Inflammatory macrophage treated with lipopolysaccharide for 4 hours (primary cell): ENCODE data around the gene PRPF39.
"Not testable (repeated sequence)": the region's sequence is repeated elsewhere in the genome, so short reads cannot be mapped to it uniquely, and the experiment has no call there.

Source experiments
- DNase-seq: peaks from one replicate; pipeline ENCODE4 v3.0.0-alpha.2; 2020

Gene PRPF39, protein sequence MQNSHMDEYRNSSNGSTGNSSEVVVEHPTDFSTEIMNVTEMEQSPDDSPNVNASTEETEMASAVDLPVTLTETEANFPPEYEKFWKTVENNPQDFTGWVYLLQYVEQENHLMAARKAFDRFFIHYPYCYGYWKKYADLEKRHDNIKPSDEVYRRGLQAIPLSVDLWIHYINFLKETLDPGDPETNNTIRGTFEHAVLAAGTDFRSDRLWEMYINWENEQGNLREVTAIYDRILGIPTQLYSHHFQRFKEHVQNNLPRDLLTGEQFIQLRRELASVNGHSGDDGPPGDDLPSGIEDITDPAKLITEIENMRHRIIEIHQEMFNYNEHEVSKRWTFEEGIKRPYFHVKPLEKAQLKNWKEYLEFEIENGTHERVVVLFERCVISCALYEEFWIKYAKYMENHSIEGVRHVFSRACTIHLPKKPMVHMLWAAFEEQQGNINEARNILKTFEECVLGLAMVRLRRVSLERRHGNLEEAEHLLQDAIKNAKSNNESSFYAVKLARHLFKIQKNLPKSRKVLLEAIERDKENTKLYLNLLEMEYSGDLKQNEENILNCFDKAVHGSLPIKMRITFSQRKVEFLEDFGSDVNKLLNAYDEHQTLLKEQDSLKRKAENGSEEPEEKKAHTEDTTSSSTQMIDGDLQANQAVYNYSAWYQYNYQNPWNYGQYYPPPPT

DNA sequence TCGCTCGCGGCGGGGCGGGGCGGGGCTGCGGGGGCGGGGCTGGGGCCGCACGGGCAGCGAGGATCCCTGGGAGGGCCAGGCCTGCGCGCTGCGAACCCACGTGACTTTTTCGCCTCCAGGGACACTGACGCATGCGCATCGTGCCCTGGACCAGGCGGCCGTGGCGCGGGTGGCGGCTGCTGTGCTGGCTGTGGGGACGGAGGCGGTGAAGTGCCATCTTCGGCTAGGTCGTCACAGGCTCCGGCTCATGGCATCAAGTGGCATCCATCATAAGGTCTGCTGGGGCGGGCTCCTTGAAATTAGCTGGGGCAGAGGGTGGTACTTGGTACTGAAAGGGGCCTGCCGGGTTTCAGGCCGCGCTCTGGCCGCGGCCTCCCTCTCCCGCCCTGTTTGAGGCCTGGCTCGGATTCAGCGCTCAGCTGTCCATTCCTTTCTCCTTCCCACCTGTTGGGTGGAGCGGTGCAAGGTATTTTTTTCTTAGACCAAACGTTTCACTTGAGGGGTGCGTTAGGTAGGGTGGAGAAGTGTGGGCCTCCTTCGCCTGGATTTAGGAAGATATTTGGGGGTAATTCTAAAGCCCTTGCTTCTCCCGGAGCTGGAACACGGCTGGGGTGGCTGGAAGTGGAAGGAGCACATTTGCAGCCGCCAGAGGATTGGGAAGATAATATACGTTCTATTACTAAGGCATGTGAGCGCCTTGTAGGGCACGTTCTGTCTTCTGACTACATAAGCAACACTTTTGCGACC is at the start of gene PRPF39:
PRPF39 (plus strand) TSS at position 141 of the 747 bp plus-strand sequence. CDS start 11,124 bp downstream, outside the sequence.
- DNase-seq = peak; percentile 94

DNA sequence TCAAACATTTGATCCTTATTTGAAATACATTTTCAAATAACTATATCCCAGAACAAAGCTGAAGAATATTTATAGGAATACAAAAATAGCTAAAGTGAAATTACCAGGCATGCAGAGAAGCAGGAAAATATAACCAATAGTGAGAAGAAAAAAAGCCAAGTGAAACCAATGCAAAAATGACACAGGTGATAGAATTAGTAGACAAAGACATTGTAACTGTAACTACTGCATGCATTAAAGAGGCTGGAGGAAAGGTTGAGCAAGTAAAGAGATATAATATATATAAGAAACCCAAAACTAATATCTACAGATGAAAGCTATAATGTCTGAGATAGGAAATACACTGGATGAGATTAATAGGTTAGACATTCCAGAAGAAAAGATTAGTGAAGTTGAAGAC is 49.2 kb upstream of the PRPF39 start:
- DNase-seq = no peak

DNA sequence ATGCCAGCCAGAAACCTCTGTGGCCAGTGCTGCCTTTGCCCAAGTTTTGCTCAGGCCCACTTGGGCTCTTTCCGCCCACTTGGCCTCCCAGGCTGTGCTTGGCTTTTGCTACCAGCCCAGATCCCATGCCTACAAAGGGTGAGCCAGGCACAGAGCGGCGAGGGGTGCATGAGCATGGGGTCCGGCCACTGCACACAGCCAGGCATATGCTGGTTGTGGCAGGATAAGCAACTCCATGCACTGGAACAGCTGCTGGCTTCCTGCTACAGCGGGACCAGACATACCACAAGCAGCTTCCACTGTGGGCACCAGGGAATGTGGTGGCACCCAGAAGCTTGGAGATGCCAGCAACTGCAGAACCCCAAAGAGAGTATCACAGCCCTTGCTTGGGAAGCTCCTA is 45.7 kb upstream of the PRPF39 start:
- no peak for DNase-seq

DNA sequence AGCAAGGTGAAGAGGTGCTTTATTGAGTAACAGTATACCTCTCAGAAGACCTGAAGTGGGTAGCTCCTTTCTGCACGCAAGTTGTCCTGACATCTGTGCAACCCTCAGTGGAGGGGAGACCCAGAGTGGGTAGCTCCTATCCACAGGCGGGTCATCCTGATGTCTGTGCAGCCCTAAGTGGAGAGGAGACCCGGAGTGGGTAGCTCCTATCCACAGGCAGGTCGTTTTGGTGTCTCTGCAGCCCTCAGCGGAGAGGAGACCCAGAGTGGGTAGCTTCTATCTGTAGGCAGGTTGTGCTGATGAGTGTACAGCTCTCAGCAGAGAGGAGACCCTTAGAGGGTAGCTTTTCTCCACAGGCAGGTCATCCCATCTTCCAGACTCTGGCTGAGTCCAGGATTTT is 45.1 kb upstream of the PRPF39 start:
- DNase-seq = no peak

DNA sequence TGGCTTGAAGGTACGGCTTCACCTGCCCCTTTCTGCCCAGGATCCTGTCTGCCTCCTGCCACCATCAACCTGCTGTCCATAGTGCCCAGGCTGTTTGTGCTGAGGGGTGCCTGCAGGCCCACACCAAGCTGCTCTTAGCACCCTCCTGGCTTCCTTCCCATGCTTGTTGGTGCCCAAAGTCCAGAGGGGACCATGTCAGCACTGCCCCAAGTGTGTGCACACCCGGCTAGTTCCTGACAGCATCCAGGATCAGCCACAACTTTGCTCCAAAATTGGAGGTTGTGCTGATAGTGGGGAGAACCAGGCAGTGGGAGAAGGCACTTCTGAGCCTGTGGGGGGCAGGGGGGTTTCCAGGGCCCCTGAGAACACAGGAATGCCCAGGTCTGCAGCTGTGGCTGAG is 44.5 kb upstream of the PRPF39 start:
- DNase-seq = no peak

DNA sequence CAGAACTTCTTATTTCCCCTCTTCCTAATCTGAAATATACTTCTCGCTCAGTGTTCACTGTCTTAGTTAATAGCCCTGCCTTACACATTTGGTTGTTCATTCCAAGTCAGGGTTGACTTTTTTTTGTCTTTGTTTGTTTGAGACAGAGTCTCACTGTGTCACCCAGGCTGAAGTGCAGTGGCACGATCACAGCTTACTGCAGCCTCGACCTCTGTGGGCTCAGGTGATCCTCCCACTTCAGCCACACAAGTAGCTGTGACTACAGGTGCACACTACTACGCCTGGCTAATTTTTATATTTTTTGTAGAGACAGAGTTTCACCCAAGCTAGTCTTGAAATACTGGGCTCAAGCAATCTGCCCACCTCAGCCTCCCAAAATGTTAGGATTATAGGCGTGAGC is 42.3 kb upstream of the PRPF39 start:
- DNase-seq = no peak

DNA sequence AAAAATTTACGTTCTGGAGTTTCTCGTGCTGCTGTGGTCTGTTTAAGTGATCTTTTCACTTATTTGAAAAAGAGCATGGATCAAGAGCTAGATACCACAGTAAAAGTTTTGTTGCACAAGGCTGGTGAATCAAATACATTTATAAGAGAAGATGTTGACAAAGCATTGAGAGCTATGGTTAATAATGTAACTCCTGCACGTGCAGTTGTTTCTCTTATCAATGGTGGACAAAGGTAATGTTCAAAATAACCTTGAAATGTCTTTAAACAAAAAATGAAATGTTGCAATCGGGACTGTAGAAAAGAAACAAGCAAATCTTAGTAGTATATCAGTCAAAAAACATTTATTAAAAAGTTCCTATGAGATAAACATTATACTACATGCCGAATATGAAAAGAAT is 39.3 kb upstream of the PRPF39 start:
- DNase-seq = no peak

DNA sequence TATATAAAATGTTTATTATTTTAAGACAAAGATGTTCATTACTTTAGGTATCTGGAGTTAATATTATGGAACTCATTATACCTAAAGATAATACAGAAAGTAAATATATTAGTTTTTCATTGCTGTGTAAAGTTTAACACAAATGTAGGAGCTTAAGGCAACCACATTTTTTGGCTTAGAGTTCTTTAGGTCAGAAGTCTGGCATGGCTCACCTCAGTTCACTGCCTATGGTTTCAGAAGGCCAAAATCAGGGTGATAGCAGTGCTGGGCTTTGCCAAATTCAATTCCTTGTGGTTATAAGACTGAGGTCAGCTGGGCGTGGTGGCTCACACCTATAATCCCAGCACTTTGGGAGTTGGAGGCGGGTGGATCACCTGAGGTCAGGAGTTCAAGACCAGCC is 35.5 kb upstream of the PRPF39 start:
- DNase-seq = no peak

DNA sequence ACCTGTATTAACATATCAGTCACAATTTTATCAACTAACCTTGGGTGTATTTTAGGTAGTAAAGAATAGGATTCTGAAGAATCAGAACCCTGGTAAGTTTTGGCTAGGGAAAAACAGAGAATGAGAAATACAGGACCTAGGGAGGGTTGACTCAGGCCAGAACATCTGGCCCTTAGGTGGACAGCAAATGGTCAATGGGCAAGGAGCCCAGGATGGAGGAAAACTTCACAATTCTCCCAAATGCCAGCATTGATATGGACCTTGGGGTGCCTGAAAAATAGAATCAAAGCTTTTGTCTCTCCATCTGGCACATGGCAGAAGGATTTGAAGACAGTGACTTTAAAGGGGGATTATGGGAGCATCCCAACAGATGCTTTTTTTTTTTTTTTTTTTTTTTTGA is 32.7 kb upstream of the PRPF39 start:
- DNase-seq = no peak

DNA sequence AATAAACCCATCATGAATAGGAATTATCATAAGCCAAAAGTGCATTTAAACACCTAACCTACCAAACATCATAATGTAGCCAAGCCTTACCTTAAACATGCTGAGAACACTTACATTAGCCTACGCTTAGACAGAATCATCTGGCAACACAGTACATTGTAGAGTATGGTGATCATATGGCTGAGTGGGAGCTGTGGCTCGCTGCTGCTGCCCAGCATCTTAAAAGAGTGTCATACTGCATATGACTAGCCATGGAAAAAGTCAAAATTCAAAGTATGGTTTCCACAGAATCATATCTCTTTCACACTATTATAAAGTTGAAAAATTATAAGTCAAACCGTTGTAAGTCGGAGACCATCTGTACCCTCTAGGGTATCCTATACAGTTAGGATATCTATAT is 32.0 kb upstream of the PRPF39 start:
- no peak for DNase-seq

DNA sequence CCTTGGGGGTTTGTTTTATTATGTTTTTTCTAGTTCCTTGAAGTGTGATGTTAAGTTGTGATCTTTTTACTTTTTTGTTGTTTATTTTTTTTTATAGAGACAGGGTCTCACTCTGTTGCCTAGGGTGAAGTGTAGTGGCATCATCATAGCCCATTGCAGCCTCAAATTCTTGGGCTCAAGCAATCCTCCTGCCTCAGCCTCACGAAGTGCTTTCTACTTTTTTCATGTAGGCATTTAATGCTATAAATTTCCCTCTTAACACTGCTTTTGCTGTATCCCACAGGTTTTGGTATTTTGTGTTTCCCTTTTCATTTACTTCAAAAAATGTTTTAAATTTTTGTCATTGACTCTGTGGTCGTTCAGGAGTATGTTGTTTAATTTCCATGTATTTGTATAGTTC is 26.6 kb upstream of the PRPF39 start:
- no peak for DNase-seq

DNA sequence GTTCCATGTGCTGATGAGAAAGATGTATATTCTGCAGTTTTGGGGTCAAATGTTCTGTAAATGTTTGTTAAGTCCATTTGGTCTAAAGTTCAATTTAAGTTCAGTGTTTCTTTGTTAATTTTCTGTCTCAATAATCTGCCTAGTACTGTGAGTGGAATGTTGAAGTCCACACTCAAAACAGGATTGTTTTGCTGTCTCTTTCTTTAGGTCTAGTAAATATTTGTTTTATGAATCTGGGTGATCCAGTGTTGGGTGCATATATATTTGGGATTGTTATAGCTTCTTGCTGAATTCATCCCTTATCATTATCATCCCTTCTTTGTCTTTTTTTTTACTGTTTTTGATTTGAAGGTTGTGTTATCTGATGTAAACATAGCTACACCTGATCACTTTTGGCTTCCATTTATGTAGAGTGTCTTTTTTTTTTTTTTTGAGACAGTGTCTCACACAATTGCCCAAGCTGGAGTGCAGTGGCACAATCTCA is 26.0 kb upstream of the PRPF39 start:
- no peak for DNase-seq

DNA sequence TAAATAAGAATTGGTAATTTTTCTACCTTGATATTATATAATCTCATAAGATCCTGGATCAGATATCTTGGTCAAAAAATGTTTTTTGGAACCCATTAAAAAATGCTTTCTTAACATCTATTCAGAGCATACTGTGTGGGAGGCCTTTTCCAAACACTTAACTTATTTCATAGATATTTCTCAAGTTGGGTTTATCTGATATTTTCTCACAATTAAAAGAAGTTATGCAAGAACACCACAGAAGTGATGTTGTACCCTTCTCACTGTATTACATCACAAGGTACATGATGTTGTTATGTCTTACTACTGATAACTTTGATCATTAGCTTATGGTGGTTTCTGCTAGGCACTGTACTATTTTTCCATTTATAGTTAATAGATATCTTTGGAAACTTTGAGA is 23.4 kb upstream of the PRPF39 start:
- DNase-seq = peak; percentile 63

DNA sequence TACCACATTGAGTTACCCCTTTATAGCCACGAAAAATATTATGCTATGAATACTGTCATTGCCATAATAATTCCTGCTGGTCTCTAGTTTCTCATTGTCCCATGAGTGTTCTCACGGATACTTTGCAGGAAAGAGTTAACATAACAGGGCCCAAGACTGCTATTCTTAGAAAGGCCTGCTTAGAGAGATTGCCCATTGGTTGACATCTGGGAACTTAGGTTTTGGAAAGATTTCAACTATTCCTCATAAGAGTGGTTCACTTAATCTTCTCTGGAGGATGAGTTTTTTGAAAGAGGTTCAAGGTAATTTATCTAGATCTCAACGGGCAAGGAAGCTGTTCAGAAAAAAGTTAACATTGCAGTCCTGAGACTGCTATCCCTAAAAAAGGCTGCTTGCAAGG is 18.4 kb upstream of the PRPF39 start:
- DNase-seq = no peak

DNA sequence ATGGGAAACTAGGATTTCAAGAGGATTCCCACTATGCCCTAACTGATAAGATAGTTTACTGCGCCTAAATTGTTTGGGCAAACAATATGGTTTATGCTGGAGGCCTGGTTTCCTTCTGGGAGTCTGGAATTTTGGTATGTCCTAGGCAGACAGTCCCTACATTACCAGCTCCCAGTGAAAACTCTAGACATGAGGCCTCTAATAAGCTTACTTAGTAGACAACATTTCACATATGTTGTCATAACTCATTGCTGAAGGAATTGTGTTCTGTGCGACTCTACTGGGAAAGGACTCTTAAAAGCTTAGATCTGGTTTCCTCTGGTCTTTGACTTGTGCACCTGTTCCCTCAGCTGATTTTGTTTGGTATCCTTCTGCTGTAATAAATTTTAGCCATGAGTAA is 18.0 kb upstream of the PRPF39 start:
- DNase-seq = no peak

DNA sequence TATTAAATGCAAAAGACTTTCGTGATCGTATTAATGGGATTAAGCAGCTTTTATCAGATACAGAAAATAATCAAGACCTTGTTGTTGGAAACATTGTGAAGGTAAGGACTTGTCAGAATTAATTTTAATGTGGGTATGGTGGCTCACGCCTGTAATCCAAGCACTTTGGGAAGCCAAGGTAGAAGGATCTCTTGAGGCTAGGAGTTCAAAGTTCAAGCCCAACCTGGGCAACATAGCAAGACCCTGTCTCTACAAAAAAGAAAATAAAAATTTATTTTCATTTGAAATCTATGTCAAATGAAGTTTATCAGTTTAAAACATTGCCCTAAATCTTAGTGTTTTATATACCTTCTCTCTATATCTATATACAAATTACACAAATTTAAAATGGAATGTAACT is 17.2 kb upstream of the PRPF39 start:
- no peak for DNase-seq

DNA sequence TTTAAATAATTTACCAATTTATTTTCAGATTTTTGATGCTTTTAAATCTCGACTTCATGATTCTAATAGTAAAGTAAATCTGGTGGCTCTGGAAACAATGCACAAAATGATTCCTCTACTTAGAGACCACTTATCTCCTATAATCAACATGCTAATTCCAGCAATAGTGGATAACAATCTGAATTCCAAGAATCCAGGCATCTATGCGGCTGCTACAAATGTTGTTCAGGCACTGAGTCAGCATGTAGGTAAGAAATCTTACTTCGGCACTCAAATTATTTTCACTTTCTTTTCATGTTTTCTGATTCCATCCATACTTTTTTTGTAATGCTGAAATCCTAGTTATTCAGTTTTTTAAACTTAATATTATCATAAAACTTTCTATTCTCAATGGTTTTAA is 15.5 kb upstream of the PRPF39 start:
- no peak for DNase-seq

DNA sequence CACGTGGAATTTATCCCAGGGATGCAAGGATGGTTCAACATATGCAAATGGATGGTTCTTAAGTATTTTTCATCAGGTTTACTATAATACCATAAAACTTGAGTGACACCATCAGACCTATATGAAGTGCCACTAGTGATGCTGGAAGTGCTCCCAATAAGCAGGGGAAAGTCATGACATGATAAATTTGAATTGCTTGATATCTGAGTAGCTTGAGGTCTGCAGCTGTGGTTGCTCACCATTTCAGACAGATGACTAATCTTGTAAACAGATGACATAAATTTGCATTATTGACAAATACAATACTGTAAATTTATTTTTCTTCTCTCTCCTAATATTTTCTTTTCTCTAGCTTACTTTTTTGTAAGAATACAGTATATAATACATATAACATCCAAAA is 13.7 kb upstream of the PRPF39 start:
- no peak for DNase-seq

DNA sequence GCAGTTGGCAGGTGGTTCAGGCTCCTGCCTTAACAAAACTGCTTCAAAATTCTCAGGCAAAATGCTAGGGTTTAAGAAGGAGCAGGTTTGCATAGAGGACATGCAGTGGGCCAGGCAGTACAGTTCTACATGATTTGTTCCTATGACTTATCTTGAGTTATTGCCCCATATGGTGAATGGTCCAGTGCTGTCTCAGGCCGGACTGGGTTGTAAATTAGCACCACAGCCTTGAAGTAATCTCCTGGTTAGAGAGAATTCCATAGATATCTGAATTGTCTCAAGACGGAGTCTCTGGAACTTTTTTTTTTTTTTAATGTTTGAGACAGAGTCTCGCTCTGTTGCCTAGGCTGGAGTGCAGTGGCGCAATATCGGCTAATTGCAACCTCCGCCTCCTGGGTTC is 11.8 kb upstream of the PRPF39 start:
- no peak for DNase-seq

DNA sequence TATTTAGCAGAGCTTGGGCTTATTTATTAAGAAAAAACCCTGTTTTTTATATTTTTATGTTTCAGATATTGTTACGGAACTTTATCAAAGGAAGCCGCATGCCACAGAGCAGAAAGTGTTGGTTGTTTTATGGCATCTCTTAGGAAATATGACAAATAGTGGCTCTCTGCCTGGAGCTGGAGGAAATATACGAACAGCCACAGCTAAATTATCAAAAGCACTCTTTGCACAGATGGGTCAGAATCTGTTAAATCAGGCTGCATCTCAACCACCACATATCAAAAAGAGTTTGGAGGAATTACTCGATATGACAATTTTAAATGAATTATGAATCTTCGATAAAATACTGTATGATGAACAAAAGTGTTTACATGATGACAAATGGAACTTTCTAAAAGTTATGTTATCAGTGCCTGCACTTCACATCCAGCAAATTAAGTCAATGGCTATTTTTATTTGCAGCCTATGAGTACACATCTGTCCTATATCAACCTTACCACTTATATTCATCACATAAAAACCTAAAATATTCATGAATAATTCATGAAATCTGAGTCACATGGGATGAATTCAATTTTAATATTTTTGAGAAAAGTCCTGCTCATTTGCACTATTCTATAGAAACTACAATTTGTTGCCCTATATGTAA is 10.6 kb upstream of the PRPF39 start:
- DNase-seq = no peak

DNA sequence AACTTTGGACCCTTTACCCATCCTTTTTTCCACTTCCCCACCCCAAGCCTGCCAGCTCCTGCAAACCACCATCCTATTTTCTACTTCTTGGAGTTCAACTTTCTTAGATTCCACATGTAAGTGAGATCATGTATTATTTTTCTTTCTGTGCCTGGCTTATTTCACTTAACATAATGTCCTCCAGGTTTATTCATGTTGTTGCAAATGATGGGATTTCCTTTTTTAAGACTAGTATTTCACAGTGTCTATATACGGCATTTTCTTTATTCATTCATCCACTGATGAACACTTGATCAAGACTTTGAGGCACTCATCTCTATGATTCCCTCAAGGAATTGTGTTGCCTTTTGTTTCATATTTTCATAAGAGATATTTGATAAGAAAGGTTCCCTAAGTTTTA is 5.6 kb upstream of the PRPF39 start:
- no peak for DNase-seq

DNA sequence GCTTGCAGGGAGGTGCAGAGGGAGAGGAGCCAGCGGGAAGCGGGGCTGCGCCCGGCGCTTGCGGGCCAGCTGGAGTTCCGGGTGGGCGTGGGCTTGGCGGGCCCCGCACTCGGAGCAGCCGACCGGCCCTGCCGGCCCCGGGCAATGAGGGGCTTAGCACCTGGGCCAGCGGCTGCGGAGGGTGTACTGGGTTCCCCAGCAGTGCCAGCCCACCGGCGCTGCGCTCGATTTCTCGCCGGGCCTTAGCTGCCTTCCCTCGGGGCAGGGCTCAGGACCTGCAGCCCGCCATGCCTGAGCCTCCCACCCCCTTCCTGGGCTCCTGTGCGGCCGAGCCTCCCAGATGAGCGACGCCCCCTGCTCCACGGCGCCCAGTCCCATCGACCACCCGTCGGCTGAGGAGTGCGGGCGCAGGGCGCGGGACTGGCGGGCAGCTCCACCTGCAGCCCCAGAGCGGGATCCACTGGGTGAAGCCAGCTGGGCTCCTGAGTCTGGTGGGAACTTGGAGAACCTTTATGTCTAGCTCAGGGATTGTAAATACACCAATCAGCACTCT is 3.4 kb upstream of the PRPF39 start:
- not testable (repeated sequence) for DNase-seq

DNA sequence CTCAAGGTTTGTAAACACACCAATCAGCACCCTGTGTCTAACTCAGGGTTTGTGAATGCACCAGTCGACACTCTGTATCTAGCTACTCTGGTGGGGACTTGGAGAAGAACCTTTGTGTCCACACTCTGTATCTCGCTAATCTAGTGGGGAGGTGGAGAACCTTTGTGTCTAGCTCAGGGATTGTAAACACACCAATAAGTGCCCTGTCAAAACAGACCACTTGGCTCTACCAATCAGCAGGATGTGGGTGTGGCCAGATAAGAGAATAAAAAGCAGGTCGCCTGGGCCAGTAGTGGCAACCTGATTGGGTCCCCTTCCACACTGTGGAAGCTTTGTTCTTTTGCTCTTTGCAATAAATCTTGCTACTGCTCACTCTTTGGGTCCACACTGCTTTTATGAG is 2.8 kb upstream of the PRPF39 start:
- DNase-seq = not testable (repeated sequence)
